ENCODE data around the gene ARAP2.

- TF ChIP-seq EP300 (IDR thresholded peaks at IDR 0.05) (no peak), POLR2AphosphoS5 (IDR thresholded peaks at IDR 0.05) (no peak), CTCF (IDR thresholded peaks at IDR 0.05) (no peak)
Observed at GRCh38 chr4:36038491-36038890, 205.8 kb downstream of the ARAP2 start.
